Common myeloid progenitor, CD34-positive (primary cell): ENCODE results near the gene SPPL2A.
A peak's percentile ranks its signal among the peaks of the same experiment; 100 is the strongest.

ENCODE experiments used
- CTCF ChIA-PET: fragments of 350-600 bp; sonication (Branson Sonifier 250); formaldehyde crosslinking; loops from one replicate; lab custom pipeline; 2021; ENCODE audit warnings: antibody characterized with exemption; lab: Charles Lee
- POLR2A ChIA-PET: fragments of 350-600 bp; sonication (Branson Sonifier 250); formaldehyde crosslinking; loops from one replicate; lab custom pipeline; 2021; ENCODE audit warnings: antibody characterized with exemption; lab: Charles Lee
- DNase-seq, 3 donors: peaks; one replicate each; pipeline versions ENCODE4 v3.0.0 to v3.0.0-alpha.2; 2013
- H3K27ac ChIP-seq, 2 experiments: 1 replicate in 1 of 2; 2 replicates in 1 of 2; pipeline ENCODE4 v1.7.0; 2013; ENCODE audit warnings: inconsistent platforms in 2 of 2, low read length in 2 of 2, mild to moderate bottlenecking in 2 of 2, low read depth in 1 of 2, moderate library complexity in 1 of 2; ENCODE audit not compliant: severe bottlenecking in 2 of 2, insufficient read depth in 1 of 2, poor library complexity in 1 of 2
- H3K27me3 ChIP-seq, 5 experiments: replicated peaks in 2 of 5; 1 replicate in 3 of 5; 2 replicates in 2 of 5; pipeline versions ENCODE4 v1.6.1 to v1.7.0; 2013; ENCODE audit warnings: low read length in 4 of 5, mild to moderate bottlenecking in 2 of 5, moderate library complexity in 2 of 5, inconsistent platforms in 1 of 5; ENCODE audit not compliant: insufficient read depth in 5 of 5, control insufficient read depth in 4 of 5
- H3K36me3 ChIP-seq, 4 experiments: 1 replicate in 2 of 4; 2 replicates in 2 of 4; pipeline versions ENCODE4 v1.6.1 to v1.7.0; 2013; ENCODE audit warnings: low read length in 3 of 4, control low read depth in 1 of 4, mild to moderate bottlenecking in 1 of 4; ENCODE audit not compliant: control insufficient read depth in 4 of 4, insufficient read depth in 4 of 4
- H3K4me1 ChIP-seq, 4 experiments: 1 replicate in 3 of 4; 2 replicates in 1 of 4; pipeline versions ENCODE4 v1.6.1 to v1.7.1; 2013; ENCODE audit warnings: low read length in 3 of 4, mild to moderate bottlenecking in 3 of 4, control low read depth in 1 of 4, inconsistent platforms in 1 of 4, moderate library complexity in 1 of 4; ENCODE audit not compliant: control insufficient read depth in 4 of 4, insufficient read depth in 4 of 4; ENCODE audit errors: control extremely low read depth in 1 of 4
- H3K4me3 ChIP-seq, 7 experiments: 1 replicate in 4 of 7; 2 replicates in 3 of 7; pipeline versions ENCODE4 v1.5.1 to v1.7.0; 2013; ENCODE audit warnings: mild to moderate bottlenecking in 7 of 7, low read length in 6 of 7, moderate library complexity in 6 of 7, inconsistent platforms in 2 of 7, low read depth in 2 of 7, control low read depth in 1 of 7; ENCODE audit not compliant: insufficient read depth in 4 of 7, control insufficient read depth in 1 of 7; ENCODE audit errors: extremely low read depth in 1 of 7
- H3K9me3 ChIP-seq, 5 experiments: 1 replicate in 4 of 5; 2 replicates in 1 of 5; pipeline versions ENCODE4 v1.6.1 to v1.7.1; 2013; ENCODE audit warnings: low read length in 4 of 5, mild to moderate bottlenecking in 2 of 5, inconsistent platforms in 1 of 5, low read depth in 1 of 5, moderate library complexity in 1 of 5; ENCODE audit not compliant: control insufficient read depth in 4 of 5, insufficient read depth in 2 of 5; ENCODE audit errors: control extremely low read depth in 1 of 5
- WGBS: methylation state at CpG from one replicate; pipeline ENCODE4 v1.1.5; 2013; ENCODE audit not compliant: insufficient coverage; 5-methylcytosine and 5-hydroxymethylcytosine counted together

Gene SPPL2A

GRCh38 chr15:50810128-50810527 is 44.6 kb upstream of the SPPL2A start:
- Histone ChIP-seq H3K4me3 (no peak overlapping the region), H3K9me3 (no peaks in the 10 kb centered on the region), H3K27me3 (no peaks in the 10 kb centered on the region), H3K36me3 (no peaks in the 10 kb centered on the region), H3K4me1 (no peaks in the 10 kb centered on the region), H3K27ac (no peak overlapping the region)
- POLR2A ChIA-PET = no interaction called here
- DNase-seq = no peak
- WGBS = no CpG with 5 or more reads among the region's 1 CpG
- CTCF ChIA-PET = interaction anchor here (1.0 kb wide), 1 partner anchor 8 kb away, joined by 3 read pairs; no protein-coding TSS in a partner anchor

- H3K27me3 ChIP-seq = no peaks in the 10 kb centered on the region
- H3K4me3 ChIP-seq = no peak overlapping the region
- H3K9me3 ChIP-seq = no peaks in the 10 kb centered on the region
- DNase-seq = no peak
- H3K4me1 ChIP-seq = no peaks in the 10 kb centered on the region
- H3K27ac ChIP-seq = no peak overlapping the region
- WGBS = 95% methylated on average over 5 of the region's 5 CpGs
- ChIA-PET POLR2A (no interaction called here), CTCF (interaction anchor here (0.6 kb wide), 1 partner anchor 68 kb away, joined by 3 read pairs; no protein-coding TSS in a partner anchor)
- H3K36me3 ChIP-seq = no peaks in the 10 kb centered on the region
Measured at GRCh38 chr15:50808728-50809127, 43.2 kb upstream of the SPPL2A start.

GRCh38 chr15:50803479-50804180 is 38.1 kb upstream of the SPPL2A start:
- ChIA-PET POLR2A (interaction anchor here (0.9 kb wide), 1 partner anchor 12 kb away, joined by 3 read pairs; no protein-coding TSS in a partner anchor), CTCF (no interaction called here)
- Histone ChIP-seq H3K36me3 (no peaks in the 10 kb centered on the region), H3K27me3 (no peaks in the 10 kb centered on the region), H3K27ac (no peak overlapping the region), H3K9me3 (no peaks in the 10 kb centered on the region), H3K4me3 (no peak overlapping the region), H3K4me1 (peaks cover 0 to under 1% (median 0%) of the 10 kb centered on the region in 4 experiments)
- DNase-seq = no peak
- 60% methylated on average over 1 of the region's 2 CpGs for WGBS

GRCh38 chr15:50800715-50801114 is 35.2 kb upstream of the SPPL2A start:
- H3K27ac ChIP-seq = no peak overlapping the region
- CTCF ChIA-PET = interaction anchor here (0.6 to 0.8 kb wide), 2 partner anchors 10 to 40 kb away, joined by 3 read pairs; no protein-coding TSS in a partner anchor
- H3K36me3 ChIP-seq = no peaks in the 10 kb centered on the region
- no peak overlapping the region for H3K4me3 ChIP-seq
- peaks cover 0 to 2% (median 0%) of the 10 kb centered on the region in 4 experiments for H3K4me1 ChIP-seq
- no peak for DNase-seq
- 100% methylated on average over 1 of the region's 1 CpG for WGBS
- H3K9me3 ChIP-seq = no peaks in the 10 kb centered on the region
- POLR2A ChIA-PET = no interaction called here
- no peaks in the 10 kb centered on the region for H3K27me3 ChIP-seq

GRCh38 chr15:50798684-50799083 is 33.2 kb upstream of the SPPL2A start:
- ChIA-PET CTCF (no interaction called here), POLR2A (no interaction called here)
- WGBS = 15% methylated on average over 3 of the region's 3 CpGs
- H3K27ac ChIP-seq = no peak overlapping the region
- H3K36me3 ChIP-seq = no peaks in the 10 kb centered on the region
- no peak overlapping the region for H3K4me3 ChIP-seq
- no peaks in the 10 kb centered on the region for H3K9me3 ChIP-seq
- no peaks in the 10 kb centered on the region for H3K27me3 ChIP-seq
- H3K4me1 ChIP-seq = peaks cover 0 to 2% (median 0%) of the 10 kb centered on the region in 4 experiments
- peak in 2 of 3 donors; percentile 23 to 36 for DNase-seq

- ChIA-PET CTCF (no interaction called here), POLR2A (no interaction called here)
- DNase-seq = no peak
- H3K4me1 ChIP-seq = peaks cover 0 to 2% (median 0%) of the 10 kb centered on the region in 4 experiments
- H3K4me3 ChIP-seq = no peak overlapping the region
- 100% methylated on average over 1 of the region's 1 CpG for WGBS
- no peak overlapping the region for H3K27ac ChIP-seq
- H3K9me3 ChIP-seq = no peaks in the 10 kb centered on the region
- no peaks in the 10 kb centered on the region for H3K27me3 ChIP-seq
- no peaks in the 10 kb centered on the region for H3K36me3 ChIP-seq
Measured at GRCh38 chr15:50797926-50798325, 32.4 kb upstream of the SPPL2A start.

- no peak for DNase-seq
- Histone ChIP-seq H3K36me3 (no peaks in the 10 kb centered on the region), H3K4me3 (no peak overlapping the region), H3K27me3 (no peaks in the 10 kb centered on the region), H3K4me1 (no peaks in the 10 kb centered on the region), H3K27ac (no peak overlapping the region), H3K9me3 (no peaks in the 10 kb centered on the region)
- ChIA-PET POLR2A (interaction anchor here (0.6 kb wide), 1 partner anchor 12 kb away, joined by 3 read pairs; no protein-coding TSS in a partner anchor), CTCF (interaction anchor here (0.9 to 1.1 kb wide), 2 partner anchors 9 to 12 kb away, joined by 3 read pairs; no protein-coding TSS in a partner anchor)
- WGBS = 88% methylated on average over 2 of the region's 4 CpGs
Measured at GRCh38 chr15:50791486-50791885, 26.0 kb upstream of the SPPL2A start.
